HG02678 (cell line): ENCODE measurements around the gene NEGR1.

Source experiments
- ATAC-seq: cut with Tn5 transposase; IDR thresholded peaks from one replicate; pipeline ENCODE4 v1.9.1; 2021; ENCODE audit warnings: mild to moderate bottlenecking, moderate library complexity; ENCODE audit not compliant: unreplicated experiment

Gene NEGR1

DNA sequence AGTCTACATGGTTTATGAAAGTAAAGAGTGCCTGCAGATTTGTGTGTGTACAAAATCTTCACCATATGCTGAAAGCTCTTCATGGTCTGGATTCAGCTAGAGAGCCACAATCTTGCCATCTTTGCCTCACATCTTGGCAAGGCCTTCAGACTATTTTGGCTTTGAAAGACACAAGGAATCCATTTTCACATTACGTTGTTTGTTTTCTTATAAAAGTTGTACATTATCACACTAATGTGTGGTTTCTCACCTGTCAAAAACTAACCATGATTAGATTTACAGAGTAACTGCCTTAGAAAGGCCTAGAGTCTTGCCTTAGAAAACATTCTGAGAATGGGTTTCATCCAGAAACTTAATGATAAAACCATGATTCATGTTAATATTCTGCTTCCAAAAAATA, 494.6 kb downstream of the NEGR1 start:
- no peak for ATAC-seq

GRCh38 chr1:71786218-71786617, 496.1 kb downstream of the NEGR1 start:
- no peak for ATAC-seq

GRCh38 chr1:71785450-71785849, 496.9 kb downstream of the NEGR1 start:
- no peak for ATAC-seq

- ATAC-seq = no peak
Observed at GRCh38 chr1:71785000-71785399, 497.3 kb downstream of the NEGR1 start.

- no peak for ATAC-seq
Observed at GRCh38 chr1:71784241-71784640, 498.1 kb downstream of the NEGR1 start.

DNA sequence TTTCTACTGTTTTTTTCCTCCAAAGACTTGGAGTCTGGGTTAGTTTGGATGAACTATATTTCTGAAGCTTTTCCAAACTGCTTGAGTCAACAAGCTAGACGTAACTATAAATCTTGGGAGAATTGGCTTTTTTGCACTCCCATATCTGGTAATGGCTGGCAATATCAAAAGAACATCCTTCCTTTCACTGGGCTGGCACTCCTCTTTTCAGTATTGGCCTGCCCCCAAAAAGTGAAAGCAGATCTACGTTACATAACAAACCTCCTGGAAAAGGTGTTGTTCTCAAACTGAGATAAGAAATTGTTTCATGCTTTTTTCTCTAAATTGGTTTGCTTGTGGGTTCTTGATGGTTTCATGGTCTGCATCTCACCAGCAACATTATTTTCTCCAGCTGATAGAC, 499.3 kb downstream of the NEGR1 start:
- no peak for ATAC-seq

DNA sequence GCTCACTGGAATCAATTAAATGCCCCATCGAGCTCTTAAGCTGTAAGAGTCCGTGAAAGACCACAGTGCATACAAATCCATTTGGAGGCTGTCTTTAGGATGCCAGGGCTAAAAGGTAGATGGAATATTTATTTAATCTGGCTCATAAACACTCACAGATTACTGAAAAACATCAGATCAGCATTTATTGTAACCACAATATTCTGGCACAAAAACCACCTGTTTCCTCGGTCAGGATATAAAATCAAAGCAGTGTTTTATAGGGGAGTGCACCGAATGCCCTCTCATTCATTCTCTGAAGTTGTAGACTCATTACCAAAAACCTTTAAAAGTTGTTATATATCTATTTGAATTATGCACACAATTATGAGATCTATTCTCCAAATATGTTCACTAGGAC, 500.9 kb downstream of the NEGR1 start:
- no peak for ATAC-seq

DNA sequence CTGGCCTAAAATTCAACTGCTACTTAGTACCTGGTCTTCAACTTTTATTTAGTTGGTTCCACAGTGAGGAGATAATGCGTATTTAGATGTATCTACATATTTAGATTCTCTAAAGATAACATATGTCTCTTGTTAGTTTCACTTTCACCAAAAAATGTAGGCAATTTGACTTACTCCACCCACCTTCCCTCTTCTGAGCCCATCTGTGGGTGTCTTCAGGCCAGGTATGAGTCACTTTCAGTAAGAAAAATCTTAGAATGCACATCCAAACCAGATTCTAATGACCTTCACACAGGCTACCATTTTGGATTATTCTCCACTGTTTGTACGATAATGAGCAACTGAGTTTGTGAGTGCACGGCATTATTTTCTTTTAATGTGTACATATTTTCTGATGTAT, 501.7 kb downstream of the NEGR1 start:
- no peak for ATAC-seq

- ATAC-seq = no peak
Observed at GRCh38 chr1:71778940-71779339, 503.4 kb downstream of the NEGR1 start.

DNA sequence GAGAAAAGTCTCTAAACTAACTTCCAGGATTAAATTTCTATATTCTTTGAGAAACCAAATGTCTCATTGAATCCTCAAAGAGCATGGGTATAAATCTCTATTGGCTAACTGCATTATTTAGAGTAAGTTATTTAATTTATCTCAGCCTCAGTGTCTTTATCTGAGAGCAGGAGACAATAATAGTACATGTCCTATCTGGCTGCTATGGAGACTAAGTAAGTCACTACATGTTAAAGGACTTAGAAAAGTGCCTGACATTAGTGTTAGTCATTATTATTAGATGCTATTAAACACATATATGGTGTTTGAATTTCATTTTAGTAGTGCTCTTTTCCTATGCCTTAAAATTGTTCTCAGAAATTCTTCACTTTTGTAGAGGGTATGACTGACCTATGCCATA, 505.2 kb downstream of the NEGR1 start:
- no peak for ATAC-seq

GRCh38 chr1:71774705-71775104, 507.6 kb downstream of the NEGR1 start:
- ATAC-seq = no peak

- no peak for ATAC-seq
Observed at GRCh38 chr1:71770121-71770520, 512.2 kb downstream of the NEGR1 start.

DNA sequence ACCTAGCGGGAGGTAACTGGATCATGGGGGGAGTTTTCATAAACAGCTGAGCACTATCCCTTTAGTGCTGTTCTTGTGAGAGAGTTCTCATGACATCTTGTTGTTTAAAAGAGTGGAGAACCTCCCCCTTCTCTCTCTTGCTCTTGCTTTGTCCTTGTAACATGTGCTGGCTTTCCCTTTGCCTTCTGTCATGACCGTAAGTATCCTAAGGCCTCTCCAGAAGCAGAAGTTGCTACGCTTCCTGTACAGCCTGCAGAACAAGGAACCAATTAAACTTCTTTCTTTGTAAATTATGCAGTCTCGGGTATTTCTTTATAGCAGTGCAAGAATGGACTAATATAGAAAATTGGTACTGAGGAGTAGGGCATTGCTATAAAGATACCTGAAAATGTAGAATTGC, 515.6 kb downstream of the NEGR1 start:
- ATAC-seq = no peak

- no peak for ATAC-seq
Observed at GRCh38 chr1:71762514-71763255, 519.7 kb downstream of the NEGR1 start.

DNA sequence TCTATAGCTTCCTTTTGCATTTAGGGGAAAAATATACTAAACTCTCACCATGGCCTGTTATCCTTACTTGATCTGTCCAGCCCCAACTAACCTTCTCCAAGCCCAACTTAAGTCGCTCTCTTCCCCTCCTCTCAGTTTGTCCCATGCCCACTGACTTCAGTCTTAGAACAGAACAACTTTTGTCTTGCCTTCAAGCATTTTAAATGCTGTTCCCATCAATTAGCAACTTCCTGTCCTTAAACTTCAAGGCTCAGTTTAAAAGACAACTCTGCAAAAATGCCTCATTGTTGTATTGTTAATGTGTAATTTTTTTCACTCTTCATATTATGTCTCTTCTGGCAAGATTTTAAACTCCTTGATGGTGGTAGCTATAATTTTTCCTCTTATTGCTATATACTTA, 526.9 kb downstream of the NEGR1 start:
- no peak for ATAC-seq

DNA sequence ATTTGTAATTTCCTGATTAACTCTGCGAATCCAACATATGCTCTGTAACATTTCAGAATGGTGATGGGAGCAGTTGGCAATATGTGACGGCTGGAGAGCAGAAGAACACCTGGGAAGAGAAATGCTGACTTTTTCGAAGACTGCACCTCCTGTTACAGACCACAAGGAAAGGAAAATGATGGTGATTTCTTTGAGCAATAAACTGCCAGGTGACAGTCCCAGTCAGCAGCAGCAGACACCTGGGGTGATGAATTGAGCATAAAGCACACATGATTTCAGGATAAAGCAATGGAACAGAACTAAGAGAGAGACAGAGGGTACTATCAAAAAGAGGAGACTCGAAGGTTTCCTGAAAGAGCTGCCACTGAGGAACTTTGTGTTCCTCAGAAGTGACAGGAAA, 528.6 kb downstream of the NEGR1 start:
- ATAC-seq = no peak

DNA sequence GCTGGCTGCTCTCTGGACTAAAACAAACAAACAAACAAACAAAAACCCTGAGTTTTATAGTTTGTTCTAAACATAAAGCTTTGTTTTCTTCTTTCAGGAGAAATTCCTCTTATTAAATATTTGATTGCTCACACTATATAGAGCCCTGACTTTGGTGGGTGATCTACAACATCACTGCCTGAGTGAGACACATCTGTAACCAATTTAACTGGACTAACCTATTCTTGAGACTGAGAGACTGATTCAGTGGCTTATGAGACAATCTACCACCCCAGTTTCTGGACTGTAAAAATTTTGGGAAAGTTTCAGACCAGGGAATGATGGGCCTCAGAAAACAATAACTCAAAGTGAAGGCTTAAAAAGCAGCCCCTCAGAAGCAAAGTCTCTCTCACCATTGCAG, 537.0 kb downstream of the NEGR1 start:
- ATAC-seq = no peak

GRCh38 chr1:71743862-71744261, 538.5 kb downstream of the NEGR1 start:
- no peak for ATAC-seq

GRCh38 chr1:71738910-71739309, 543.4 kb downstream of the NEGR1 start:
- ATAC-seq = no peak

DNA sequence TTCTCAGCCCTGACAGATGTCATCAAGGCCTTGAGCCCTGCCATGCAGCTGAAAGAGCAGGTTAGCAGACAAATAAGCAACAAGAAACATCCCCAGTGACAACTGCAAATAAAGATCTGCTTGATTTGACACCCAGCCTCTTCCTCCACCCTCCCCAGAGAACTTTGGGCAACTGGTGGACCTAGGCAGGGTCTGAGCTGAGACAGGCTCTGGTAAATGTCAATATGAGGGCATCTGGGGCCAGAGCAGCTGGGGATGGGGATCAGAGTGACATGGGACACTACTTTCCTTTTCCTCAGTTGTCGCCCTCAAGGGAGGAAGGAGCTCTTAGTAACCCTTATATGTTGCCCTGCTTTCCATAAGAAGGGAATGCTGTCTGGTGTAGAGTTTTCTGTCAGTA, 544.1 kb downstream of the NEGR1 start:
- ATAC-seq = no peak

GRCh38 chr1:71737768-71738167, 544.6 kb downstream of the NEGR1 start:
- ATAC-seq = no peak

GRCh38 chr1:71733121-71733520, 549.2 kb downstream of the NEGR1 start:
- no peak for ATAC-seq

- no peak for ATAC-seq
Observed at GRCh38 chr1:71721532-71721931, 560.8 kb downstream of the NEGR1 start.
